HG03196 (cell line): Measurements from ENCODE around the gene BTBD2.

Experiments used
- ATAC-seq: cut with Tn5 transposase; IDR thresholded peaks from one replicate; pipeline ENCODE4 v1.9.1; 2021; ENCODE audit not compliant: unreplicated experiment

The BTBD2 gene

GRCh38 chr19:1968279-1969175 is 47.0 kb downstream of the BTBD2 start:
- ATAC-seq, result no peak

DNA sequence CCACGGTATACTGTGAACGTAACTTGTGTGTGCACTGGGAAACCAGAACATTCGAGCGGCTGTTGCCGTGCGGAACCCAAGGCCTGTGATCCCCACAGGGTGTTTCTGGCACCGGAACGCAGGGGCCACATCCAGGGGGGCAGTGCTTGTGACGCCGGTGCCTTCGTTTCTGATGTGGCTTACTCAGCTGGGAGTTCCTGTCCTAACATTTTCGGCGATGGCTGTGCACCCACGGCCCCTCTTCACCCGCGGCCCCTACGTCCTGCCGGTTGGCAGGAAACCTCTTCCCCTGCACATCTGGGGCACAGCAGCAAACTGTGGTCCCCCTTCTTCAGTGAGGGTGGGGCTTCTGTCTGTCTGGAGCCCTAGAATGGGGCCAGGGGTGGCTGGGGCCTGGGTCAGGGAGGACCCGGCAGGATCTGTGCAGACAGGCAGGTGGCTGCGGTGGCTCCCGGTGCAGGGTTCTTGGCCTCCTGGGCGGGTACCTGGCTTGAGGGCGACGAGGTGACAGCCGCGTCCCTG is 48.4 kb downstream of the BTBD2 start:
- no peak for ATAC-seq

DNA sequence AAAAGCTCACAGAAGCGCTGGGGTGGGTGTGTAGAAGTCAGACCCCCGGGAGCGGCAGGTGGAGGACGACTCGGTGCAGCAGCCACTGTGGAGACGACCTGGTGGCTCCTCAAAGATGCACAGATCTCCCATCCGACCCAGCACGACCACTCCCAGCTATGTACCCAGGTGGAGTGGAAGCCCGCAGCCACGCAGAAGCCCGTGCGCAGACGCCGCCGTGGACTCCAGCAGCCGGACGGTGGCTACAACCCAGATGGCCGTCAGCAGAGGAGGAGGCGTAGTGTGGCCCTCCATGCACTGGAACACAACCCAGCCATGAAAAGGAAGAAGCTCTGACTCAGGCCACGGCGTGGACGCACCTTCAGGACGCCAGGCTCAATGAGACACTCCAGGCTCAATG is 52.8 kb downstream of the BTBD2 start:
- ATAC-seq, result no peak

GRCh38 chr19:1961000-1961883 is 54.3 kb downstream of the BTBD2 start:
- no peak for ATAC-seq

DNA sequence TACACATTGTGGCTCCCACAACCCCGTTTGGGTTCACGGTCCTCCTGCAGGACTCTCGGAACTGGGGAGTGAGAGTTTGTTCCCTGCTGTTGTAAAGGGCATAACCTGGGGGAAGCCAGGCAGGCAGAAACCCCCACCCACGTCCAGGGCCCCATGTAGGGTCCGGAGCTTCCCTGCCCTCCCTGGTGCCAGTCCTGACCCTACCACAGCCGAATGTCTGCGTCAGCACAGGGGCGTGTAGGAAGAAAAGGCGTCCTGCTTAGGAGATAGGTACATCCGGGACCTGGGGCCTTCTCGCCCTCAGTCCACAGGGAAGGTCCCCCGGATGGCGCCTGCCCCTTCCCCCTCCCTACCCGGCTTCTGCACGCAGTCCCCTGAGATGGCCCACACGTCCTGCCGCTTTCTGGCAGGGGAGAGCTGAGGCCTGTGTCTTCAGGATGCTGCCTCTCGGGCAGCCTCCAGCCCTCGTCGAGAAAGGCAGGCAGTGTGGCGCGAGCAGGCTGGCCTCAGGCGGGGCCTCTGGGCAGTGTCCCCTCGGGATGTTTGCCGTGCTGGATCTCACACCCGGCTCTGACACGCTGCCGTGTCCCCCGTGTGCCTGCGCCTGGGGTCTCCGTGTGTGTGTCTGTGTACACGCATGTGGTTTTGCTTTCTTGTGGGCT is 55.5 kb downstream of the BTBD2 start:
- ATAC-seq, result no peak

GRCh38 chr19:1957562-1958248 is 57.8 kb downstream of the BTBD2 start:
- ATAC-seq, result no peak

GRCh38 chr19:1956868-1957492 is 58.5 kb downstream of the BTBD2 start:
- ATAC-seq, result no peak

- no peak for ATAC-seq
Observed at GRCh38 chr19:1956122-1956494, 59.4 kb downstream of the BTBD2 start.

GRCh38 chr19:1955171-1956121 is 60.1 kb downstream of the BTBD2 start:
- no peak for ATAC-seq

GRCh38 chr19:1954532-1954933 is 61.0 kb downstream of the BTBD2 start:
- ATAC-seq, result no peak

DNA sequence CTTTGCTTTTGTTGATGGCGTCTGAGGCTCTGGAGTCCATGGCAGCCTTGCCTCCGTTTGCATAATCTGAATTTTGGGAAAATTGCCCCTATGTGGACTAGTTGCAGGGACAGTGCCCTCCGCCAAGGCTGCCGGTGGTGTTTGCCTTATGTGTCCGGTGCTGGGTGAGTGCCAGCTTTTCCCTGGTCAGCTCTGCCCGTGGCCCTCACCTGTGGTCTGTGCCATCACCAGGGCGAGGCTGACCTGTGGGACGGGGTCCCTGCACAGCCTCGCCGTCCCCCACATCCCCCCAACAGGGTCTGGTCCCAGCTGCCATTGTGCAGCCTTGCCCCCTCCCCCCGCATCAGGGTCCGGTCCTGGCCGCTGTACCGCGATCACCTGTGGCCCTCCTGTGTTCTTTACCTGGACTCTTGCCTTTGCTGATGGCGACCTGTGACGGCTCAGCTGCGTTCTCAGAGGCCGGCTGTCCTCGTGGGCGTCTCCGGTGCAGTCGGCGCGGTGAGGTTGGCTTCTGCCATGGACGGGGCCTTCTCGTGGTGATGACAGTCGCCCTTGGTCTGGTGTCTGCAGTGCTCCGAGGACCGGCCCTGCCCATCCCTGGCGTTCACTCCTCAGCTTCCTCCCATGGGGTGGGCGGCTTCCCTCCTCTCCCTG is 61.9 kb downstream of the BTBD2 start:
- ATAC-seq, result no peak

GRCh38 chr19:1953037-1953436 is 62.5 kb downstream of the BTBD2 start:
- ATAC-seq, result no peak

- ATAC-seq, result no peak
Observed at GRCh38 chr19:1952635-1953034, 62.9 kb downstream of the BTBD2 start.

DNA sequence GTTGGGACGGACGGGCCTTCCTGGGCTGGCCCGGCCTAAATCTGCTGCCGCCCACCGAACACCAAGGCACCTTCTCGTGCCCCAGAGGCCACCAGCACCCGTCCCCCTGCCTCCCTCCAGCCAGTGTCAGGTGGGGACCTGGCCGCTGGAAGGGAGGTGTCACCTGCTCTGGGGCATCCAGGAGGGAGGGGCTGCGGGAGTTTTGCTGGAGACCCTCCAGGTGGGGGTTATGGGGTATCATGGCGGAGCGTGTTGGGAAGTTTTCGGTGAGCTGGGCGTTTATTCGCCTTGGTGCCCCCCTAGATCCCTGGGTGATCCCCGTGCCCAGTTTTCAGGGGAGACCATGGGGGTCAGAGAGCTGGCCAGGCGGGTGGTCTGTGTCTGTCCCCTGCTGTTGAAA is 64.9 kb downstream of the BTBD2 start:
- ATAC-seq, result no peak

- ATAC-seq, result no peak
Observed at GRCh38 chr19:1949304-1950101, 66.0 kb downstream of the BTBD2 start.

- no peak for ATAC-seq
Observed at GRCh38 chr19:1947651-1948209, 67.8 kb downstream of the BTBD2 start.

- no peak for ATAC-seq
Observed at GRCh38 chr19:1945899-1946298, 69.6 kb downstream of the BTBD2 start.
